Activated naive CD4-positive, alpha-beta T cell treated with anti-CD3 and anti-CD28 coated beads, Interleukin-2, amount 50 U/mL, for 72 hours (primary cell): ENCODE results near the gene SEMA5A. TPM values are rescaled to one million over a fixed set of nuclear protein-coding genes. Genes with fewer than 3 reads are reported as not detected.

Experiments
- ATAC-seq, 2 donors: fragments of 150-1000 bp; cut with Tn5 transposase; 2 replicates each; pipeline ENCODE4 v1.10.0; 2021; ENCODE audit warnings: mild to moderate bottlenecking in 2 of 2, moderate library complexity in 2 of 2
- DNase-seq, 2 donors: peaks; one replicate each; pipeline ENCODE4 v3.0.0; 2021 to 2022; ENCODE audit warnings: low spot score in 2 of 2
- H3K27ac Mint-ChIP-seq, 2 donors: one replicate each; pipeline ENCODE4 v1.8.0; 2022; ENCODE audit warnings: mild to moderate bottlenecking in 2 of 2, mixed read lengths in 2 of 2
- H3K36me3 Mint-ChIP-seq, 2 donors: one replicate each; pipeline ENCODE4 v1.8.0; 2022; ENCODE audit warnings: mixed read lengths in 2 of 2
- H3K9me3 Mint-ChIP-seq, 2 donors: one replicate each; pipeline ENCODE4 v1.8.0; 2022; ENCODE audit warnings: mixed read lengths in 2 of 2
- total RNA-seq, 2 donors: library from RNA; stranded (reverse); gene quantifications; one replicate each; pipeline ENCODE4 v1.2.3, GENCODE V29; 2022

Gene SEMA5A
- total RNA-seq, 2 donors from 2014 or later = not detected

- no peak for ATAC-seq
- H3K36me3 Mint-ChIP-seq = peaks cover 0 to 4% of the 10 kb centered on the region in 2 donors
- peaks cover 3 to 10% of the 10 kb centered on the region in 2 donors for H3K9me3 Mint-ChIP-seq
- DNase-seq = no peak
- H3K27ac Mint-ChIP-seq = no peak overlapping the region
Observed at GRCh38 chr5:9140202-9140601, 405.7 kb downstream of the SEMA5A start.

- ATAC-seq (no peak), DNase-seq (no peak)
- H3K27ac Mint-ChIP-seq = no peak overlapping the region
- H3K9me3 Mint-ChIP-seq = peaks cover 3 to 4% of the 10 kb centered on the region in 2 donors
- H3K36me3 Mint-ChIP-seq = peaks cover 0 to 4% of the 10 kb centered on the region in 2 donors
Observed at GRCh38 chr5:9139344-9139743, 406.5 kb downstream of the SEMA5A start.

- Mint-ChIP-seq H3K9me3 (peaks cover 13 to 24% of the 10 kb centered on the region in 2 donors), H3K27ac (no peak overlapping the region), H3K36me3 (no peaks in the 10 kb centered on the region)
- ATAC-seq (no peak), DNase-seq (no peak)
Observed at GRCh38 chr5:9128136-9128535, 417.7 kb downstream of the SEMA5A start.

GRCh38 chr5:9126490-9126889 lies 419.4 kb downstream of the SEMA5A start:
- ATAC-seq = no peak
- peaks cover 13 to 24% of the 10 kb centered on the region in 2 donors for H3K9me3 Mint-ChIP-seq

GRCh38 chr5:9125852-9126251 lies 420.0 kb downstream of the SEMA5A start:
- DNase-seq (no peak), ATAC-seq (no peak)
- no peak overlapping the region for H3K27ac Mint-ChIP-seq
- H3K36me3 Mint-ChIP-seq = no peaks in the 10 kb centered on the region
- H3K9me3 Mint-ChIP-seq = peaks cover 13 to 21% of the 10 kb centered on the region in 2 donors

More at GRCh38 chr5:9126490-9126889, 419.4 kb downstream of the SEMA5A start:
- Mint-ChIP-seq H3K36me3 (no peaks in the 10 kb centered on the region), H3K27ac (no peak overlapping the region)
- no peak for DNase-seq

- DNase-seq (no peak), ATAC-seq (no peak)
- H3K36me3 Mint-ChIP-seq = no peaks in the 10 kb centered on the region
- H3K9me3 Mint-ChIP-seq = peaks cover 13 to 21% of the 10 kb centered on the region in 2 donors
- H3K27ac Mint-ChIP-seq = no peak overlapping the region
Observed at GRCh38 chr5:9124838-9125237, 421.0 kb downstream of the SEMA5A start.

GRCh38 chr5:9124071-9124470 lies 421.8 kb downstream of the SEMA5A start:
- Mint-ChIP-seq H3K27ac (no peak overlapping the region), H3K9me3 (peaks cover 13 to 21% of the 10 kb centered on the region in 2 donors), H3K36me3 (no peaks in the 10 kb centered on the region)
- DNase-seq (no peak), ATAC-seq (no peak)

GRCh38 chr5:9122528-9122927 lies 423.3 kb downstream of the SEMA5A start:
- no peak for ATAC-seq
- H3K9me3 Mint-ChIP-seq = peaks cover 6 to 20% of the 10 kb centered on the region in 2 donors
- no peak for DNase-seq
- H3K27ac Mint-ChIP-seq = no peak overlapping the region
- H3K36me3 Mint-ChIP-seq = no peaks in the 10 kb centered on the region

GRCh38 chr5:9121597-9121996 lies 424.3 kb downstream of the SEMA5A start:
- no peaks in the 10 kb centered on the region for H3K36me3 Mint-ChIP-seq
- ATAC-seq = no peak
- no peak overlapping the region for H3K27ac Mint-ChIP-seq
- H3K9me3 Mint-ChIP-seq = peaks cover 5 to 15% of the 10 kb centered on the region in 2 donors
- no peak for DNase-seq

- no peak for ATAC-seq
- Mint-ChIP-seq H3K36me3 (peaks cover 0 to 4% of the 10 kb centered on the region in 2 donors), H3K27ac (no peak overlapping the region), H3K9me3 (peaks cover 7 to 25% of the 10 kb centered on the region in 2 donors)
- DNase-seq = no peak
Observed at GRCh38 chr5:9118852-9119251, 427.0 kb downstream of the SEMA5A start.

GRCh38 chr5:9115093-9115492 lies 430.8 kb downstream of the SEMA5A start:
- ATAC-seq = no peak
- H3K27ac Mint-ChIP-seq = no peak overlapping the region
- H3K36me3 Mint-ChIP-seq = peaks cover 0 to 4% of the 10 kb centered on the region in 2 donors
- DNase-seq = no peak
- peaks cover 5 to 30% of the 10 kb centered on the region in 2 donors for H3K9me3 Mint-ChIP-seq

- DNase-seq (no peak), ATAC-seq (no peak)
- no peak overlapping the region for H3K27ac Mint-ChIP-seq
- H3K36me3 Mint-ChIP-seq = peaks cover 0 to 4% of the 10 kb centered on the region in 2 donors
- H3K9me3 Mint-ChIP-seq = peaks cover 11 to 32% of the 10 kb centered on the region in 2 donors
Observed at GRCh38 chr5:9112520-9113291, 433.2 kb downstream of the SEMA5A start.

- peaks cover 8 to 17% of the 10 kb centered on the region in 2 donors for H3K9me3 Mint-ChIP-seq
- no peaks in the 10 kb centered on the region for H3K36me3 Mint-ChIP-seq
- no peak overlapping the region for H3K27ac Mint-ChIP-seq
- no peak for DNase-seq
- ATAC-seq = no peak
Observed at GRCh38 chr5:9108162-9108561, 437.7 kb downstream of the SEMA5A start.

GRCh38 chr5:9105851-9106250 lies 440.0 kb downstream of the SEMA5A start:
- Mint-ChIP-seq H3K9me3 (peaks cover 8 to 12% of the 10 kb centered on the region in 2 donors), H3K27ac (no peak overlapping the region), H3K36me3 (no peaks in the 10 kb centered on the region)
- no peak for DNase-seq
- ATAC-seq = no peak

GRCh38 chr5:9104571-9105339 lies 441.1 kb downstream of the SEMA5A start:
- DNase-seq = no peak
- no peaks in the 10 kb centered on the region for H3K36me3 Mint-ChIP-seq
- H3K9me3 Mint-ChIP-seq = peaks cover 1 to 2% of the 10 kb centered on the region in 2 donors
- ATAC-seq = no peak
- H3K27ac Mint-ChIP-seq = no peak overlapping the region

- Mint-ChIP-seq H3K36me3 (no peaks in the 10 kb centered on the region), H3K27ac (no peak overlapping the region), H3K9me3 (no peaks in the 10 kb centered on the region)
- ATAC-seq = no peak
- DNase-seq = no peak
Observed at GRCh38 chr5:9103290-9103689, 442.6 kb downstream of the SEMA5A start.

GRCh38 chr5:9099689-9100088 lies 446.2 kb downstream of the SEMA5A start:
- Mint-ChIP-seq H3K9me3 (peaks cover 0 to 6% of the 10 kb centered on the region in 2 donors), H3K27ac (no peak overlapping the region), H3K36me3 (no peaks in the 10 kb centered on the region)
- DNase-seq = no peak
- ATAC-seq = no peak
